SKM-1 (cell line): ENCODE results near the gene KAT2B.
A peak's percentile ranks its signal among the peaks of the same experiment; 100 is the strongest.
"Not testable (repeated sequence)": the region's sequence is repeated elsewhere in the genome, so short reads cannot be mapped to it uniquely, and the experiment has no call there.

Experiments
- DNase-seq: peaks from one replicate; lab custom pipeline; 2025; ENCODE audit not compliant: unreplicated experiment; lab: John Stamatoyannopoulos, UW

Gene KAT2B

GRCh38 chr3:20041197-20041780 lies 1.0 kb downstream of the KAT2B start:
- DNase-seq, result no peak

DNA sequence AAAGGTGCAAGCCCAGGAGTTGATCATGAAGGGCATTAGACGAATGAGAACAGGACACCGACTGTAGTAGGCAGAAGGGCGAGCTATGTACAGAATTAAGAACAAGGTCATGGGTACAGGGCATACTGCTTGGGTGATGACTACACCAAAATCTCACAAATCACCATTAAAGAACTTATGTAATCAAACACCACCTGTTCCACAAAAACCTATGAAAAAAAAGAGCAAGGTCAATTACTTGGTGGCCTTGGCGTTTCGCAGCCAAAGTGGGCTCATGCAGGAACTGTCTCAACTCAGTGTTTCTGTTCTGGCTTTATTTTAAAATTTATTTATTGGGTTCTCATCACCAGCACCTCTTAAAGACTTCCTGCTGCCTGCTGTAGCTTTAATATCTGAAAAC lies 2.1 kb downstream of the KAT2B start:
- DNase-seq, result no peak

- no peak for DNase-seq
Observed at GRCh38 chr3:20043396-20043795, 3.1 kb downstream of the KAT2B start.

- no peak for DNase-seq
Observed at GRCh38 chr3:20043825-20044224, 3.6 kb downstream of the KAT2B start.

DNA sequence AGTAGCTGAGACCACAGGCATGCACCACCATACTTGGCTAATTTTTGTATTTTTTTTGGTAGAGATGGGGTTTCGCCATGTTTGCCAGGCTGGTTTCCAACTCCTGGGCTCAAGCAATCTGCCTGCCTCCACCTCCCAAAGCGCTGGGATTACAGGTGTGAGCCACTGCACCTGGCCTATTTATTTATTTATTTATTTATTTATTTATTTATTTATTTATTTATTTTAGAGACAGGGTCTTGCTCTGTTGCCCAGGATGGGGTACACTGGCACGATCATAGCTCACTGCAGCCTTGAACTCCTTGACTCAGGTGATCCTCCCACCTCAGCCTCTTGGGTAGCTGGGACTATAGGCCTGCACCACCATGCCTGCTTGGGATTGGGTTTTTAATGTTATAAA lies 4.9 kb downstream of the KAT2B start:
- not testable (repeated sequence) for DNase-seq

DNA sequence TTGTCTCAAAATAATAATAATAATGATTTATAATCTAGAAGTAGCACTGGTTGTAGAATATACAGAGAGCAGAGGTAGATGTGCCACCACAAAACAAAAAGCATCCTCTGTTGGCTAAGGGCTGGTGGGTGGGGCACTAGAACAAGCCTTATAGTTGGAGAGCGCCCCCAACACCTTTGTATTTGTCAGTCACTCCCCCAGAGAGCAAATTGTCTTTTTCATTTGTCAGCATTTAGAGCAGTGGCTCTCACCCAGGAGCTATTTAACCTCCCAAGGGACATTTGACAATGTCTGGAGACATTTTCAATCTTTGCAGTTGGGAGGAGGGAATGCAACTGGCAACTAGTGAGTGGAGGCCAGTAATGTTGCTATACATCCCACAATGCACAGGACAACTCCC lies 6.3 kb downstream of the KAT2B start:
- no peak for DNase-seq

DNA sequence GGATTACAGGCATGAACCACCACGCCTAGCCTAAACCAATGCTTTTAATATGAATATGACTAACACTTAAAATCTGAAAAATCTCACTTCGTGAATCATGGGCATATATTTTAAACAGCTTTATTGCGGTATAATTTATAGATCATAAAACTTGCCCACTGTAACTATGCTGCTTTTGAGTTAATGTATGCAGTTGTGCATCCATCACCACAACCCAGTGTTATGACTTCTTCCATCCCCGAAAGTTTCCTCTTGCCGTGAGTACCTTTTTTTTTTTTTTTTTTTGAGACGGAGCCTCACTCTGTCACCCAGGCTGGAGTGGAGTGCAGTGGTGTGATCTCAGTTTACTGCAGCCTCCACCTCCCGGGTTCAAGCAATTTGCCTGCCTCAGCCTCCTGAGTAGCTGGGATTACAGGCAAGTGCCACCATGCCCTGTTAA lies 7.1 kb downstream of the KAT2B start:
- no peak for DNase-seq

- no peak for DNase-seq
Observed at GRCh38 chr3:20047976-20048883, 8.0 kb downstream of the KAT2B start.

DNA sequence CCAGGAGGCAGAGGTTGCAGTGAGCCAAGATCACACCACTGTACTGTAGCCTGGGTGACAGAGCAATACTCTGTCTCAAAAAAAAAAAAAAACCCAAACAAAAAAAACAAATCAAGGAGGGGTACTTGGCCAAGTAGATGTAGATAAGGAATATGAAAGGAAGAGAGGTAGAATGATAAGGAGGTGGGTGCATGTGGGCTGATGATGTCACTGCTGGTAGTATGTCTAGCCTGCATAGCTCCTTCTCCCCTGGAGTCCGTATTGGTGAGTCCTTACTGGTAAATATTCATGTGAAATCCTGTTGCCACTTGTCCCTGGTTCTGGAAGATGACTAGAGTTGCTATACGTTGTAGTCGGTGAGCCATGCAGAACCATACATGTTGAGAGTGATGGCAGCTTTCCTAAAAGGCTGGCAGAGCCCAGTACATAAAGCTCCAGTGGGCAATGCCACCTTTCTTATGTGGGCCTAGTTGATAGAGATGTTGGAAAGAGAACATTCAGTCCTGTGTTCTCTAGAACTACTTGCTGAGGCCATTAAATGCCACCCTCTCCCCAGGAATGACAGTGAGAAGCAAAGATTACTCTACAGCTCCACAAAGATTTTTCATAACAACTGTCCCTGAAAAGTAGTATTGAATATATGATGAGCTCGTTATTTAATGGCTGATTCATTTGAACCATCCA lies 11.0 kb downstream of the KAT2B start:
- no peak for DNase-seq

DNA sequence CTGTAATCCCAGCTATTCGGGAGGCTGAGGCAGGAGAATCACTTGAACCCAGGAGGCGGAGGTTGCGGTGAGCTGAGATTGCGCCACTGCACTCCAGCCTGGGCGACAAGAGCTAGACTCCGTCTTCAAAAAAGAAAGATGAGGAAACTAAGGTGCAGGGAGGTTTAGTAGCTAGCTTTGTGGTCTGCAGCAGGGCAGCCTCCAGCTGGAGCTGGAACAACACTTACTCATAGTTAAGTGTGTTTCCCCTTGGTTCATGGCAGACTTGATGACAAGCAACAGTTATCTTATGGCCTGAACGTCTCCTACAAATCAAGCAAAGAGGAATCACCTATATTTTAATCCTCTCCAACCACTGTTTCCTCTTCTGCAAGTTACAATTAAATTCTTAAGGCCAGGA lies 12.6 kb downstream of the KAT2B start:
- DNase-seq, result no peak

DNA sequence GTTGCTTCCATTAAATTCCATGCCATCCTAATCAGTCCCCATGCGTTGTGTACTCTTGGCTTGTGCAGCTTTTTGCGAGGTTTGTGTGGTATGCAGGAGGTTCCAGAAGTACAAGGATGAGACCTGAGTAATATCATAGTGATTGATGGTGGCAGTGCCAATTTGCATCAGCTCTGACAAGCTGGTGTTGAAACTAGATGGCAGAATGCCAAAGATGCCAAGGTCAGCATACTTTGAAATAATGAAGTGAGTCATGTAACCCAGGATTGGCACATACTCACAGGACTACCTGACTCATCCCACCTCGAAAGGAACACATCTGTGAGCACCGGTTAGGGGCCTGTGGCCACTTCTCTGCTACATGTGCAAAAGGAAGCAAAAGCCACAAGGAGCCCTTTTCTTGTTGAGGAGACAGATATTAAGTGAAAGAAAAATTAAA lies 14.3 kb downstream of the KAT2B start:
- DNase-seq, result peak; percentile 60

DNA sequence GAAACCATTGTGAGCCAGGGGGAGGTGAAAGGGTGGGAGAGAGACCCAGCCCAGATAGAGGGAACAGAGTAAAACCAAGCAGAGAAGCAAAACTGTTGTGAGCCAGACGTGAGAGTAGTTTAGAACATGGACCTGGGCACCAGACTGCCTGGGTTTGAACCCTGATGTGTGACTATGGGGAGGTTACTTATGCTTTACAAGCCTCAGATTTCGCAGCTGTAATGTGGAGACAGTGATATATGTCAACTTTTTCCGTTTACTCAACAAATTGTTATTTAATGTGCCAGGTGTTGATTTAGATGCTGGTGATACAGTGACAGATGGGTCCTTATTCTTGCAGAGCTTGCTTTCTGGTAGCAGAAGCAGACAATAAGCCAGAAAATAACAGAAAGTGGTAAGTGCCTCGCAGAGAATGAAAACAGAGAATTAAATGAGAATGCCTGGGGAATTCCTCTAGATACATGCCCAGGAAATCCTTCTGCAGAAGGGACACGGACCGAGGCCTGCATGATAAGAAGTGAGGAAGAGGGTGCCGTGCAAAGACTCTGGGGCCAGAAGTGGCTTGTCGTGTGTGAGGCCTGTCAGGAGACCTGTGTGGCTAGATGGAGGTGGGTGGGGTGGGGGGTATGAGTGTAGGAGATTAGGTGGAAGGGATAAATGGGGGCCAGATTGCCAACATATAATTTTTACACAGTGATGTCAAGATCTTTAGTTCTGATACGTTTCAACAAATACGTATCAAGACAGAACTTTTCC lies 15.0 kb downstream of the KAT2B start:
- no peak for DNase-seq

- no peak for DNase-seq
Observed at GRCh38 chr3:20055842-20056241, 15.6 kb downstream of the KAT2B start.

GRCh38 chr3:20056725-20057611 lies 16.7 kb downstream of the KAT2B start:
- no peak for DNase-seq

GRCh38 chr3:20057612-20058180 lies 17.4 kb downstream of the KAT2B start:
- no peak for DNase-seq

DNA sequence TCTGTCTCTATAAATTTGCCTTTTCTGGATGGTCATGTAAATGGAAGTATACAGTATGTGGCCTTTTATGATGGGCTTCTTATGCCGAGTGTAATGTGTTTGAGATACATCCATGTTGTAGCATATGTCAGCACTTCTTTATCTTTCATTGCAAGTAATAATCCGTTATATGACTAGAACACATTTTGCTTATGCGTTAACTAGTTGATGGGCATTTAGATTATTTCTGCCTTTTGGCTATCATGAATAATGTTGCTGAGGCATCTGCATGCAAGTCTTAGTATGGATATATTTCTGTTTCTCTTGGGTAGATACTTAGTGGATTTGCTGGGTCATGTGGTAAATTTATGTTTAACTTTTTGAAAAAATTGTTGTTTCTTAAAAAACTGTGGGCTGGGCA lies 19.7 kb downstream of the KAT2B start:
- no peak for DNase-seq

- peak; percentile 78 for DNase-seq
Observed at GRCh38 chr3:20060974-20061685, 20.9 kb downstream of the KAT2B start.

GRCh38 chr3:20062996-20063395 lies 22.8 kb downstream of the KAT2B start:
- DNase-seq, result no peak

- DNase-seq, result no peak
Observed at GRCh38 chr3:20064387-20064786, 24.1 kb downstream of the KAT2B start.
